HEK293 (cell line): ENCODE results near the gene SLC7A10.

ENCODE experiments used
- EGR2 ChIP-seq: fragments of 450-650 bp; formaldehyde crosslinking; IDR thresholded peaks from 2 replicates; pipeline ENCODE4 v1.5.1; 2016; ENCODE audit warnings: low read depth, missing biosample characterization, missing genetic modification characterization
- HIC1 ChIP-seq: fragments of 450-650 bp; formaldehyde crosslinking; IDR thresholded peaks from 2 replicates; pipeline ENCODE4 v1.5.1; 2016; ENCODE audit warnings: missing biosample characterization, missing genetic modification characterization
- IKZF3 ChIP-seq: fragments of 450-650 bp; IDR thresholded peaks from 2 replicates; pipeline ENCODE4 v1.5.0; 2018; ENCODE audit warnings: missing biosample characterization, mild to moderate bottlenecking, missing genetic modification characterization, moderate library complexity
- OSR2 ChIP-seq: fragments of 450-650 bp; formaldehyde crosslinking; IDR thresholded peaks from 2 replicates; pipeline ENCODE4 v1.5.1; 2016; ENCODE audit warnings: missing biosample characterization, missing genetic modification characterization
- RBAK ChIP-seq: fragments of 450-650 bp; formaldehyde crosslinking; IDR thresholded peaks from 2 replicates; pipeline ENCODE4 v1.5.1; 2016; ENCODE audit warnings: missing biosample characterization, missing genetic modification characterization
- TRIM28 ChIP-seq: IDR thresholded peaks from 2 replicates; pipeline ENCODE4 v1.6.1; 2011; ENCODE audit warnings: low read length, control low read depth, borderline replicate concordance
- ZBTB1 ChIP-seq: fragments of 450-650 bp; formaldehyde crosslinking; IDR thresholded peaks from 2 replicates; pipeline ENCODE4 v1.5.1; 2016; ENCODE audit warnings: missing biosample characterization, missing genetic modification characterization
- ZBTB48 ChIP-seq: fragments of 450-650 bp; formaldehyde crosslinking; IDR thresholded peaks from 2 replicates; pipeline ENCODE4 v1.5.1; 2016; ENCODE audit warnings: missing biosample characterization, missing genetic modification characterization
- ZBTB6 ChIP-seq: fragments of 450-650 bp; formaldehyde crosslinking; IDR thresholded peaks from 2 replicates; pipeline ENCODE4 v1.5.1; 2017; ENCODE audit warnings: missing biosample characterization, missing genetic modification characterization
- ZBTB8A ChIP-seq: fragments of 450-650 bp; formaldehyde crosslinking; IDR thresholded peaks from 2 replicates; pipeline ENCODE4 v1.5.1; 2016; ENCODE audit warnings: missing biosample characterization, missing genetic modification characterization
- ZFP3 ChIP-seq: fragments of 450-650 bp; formaldehyde crosslinking; IDR thresholded peaks from 2 replicates; pipeline ENCODE4 v1.5.1; 2016; ENCODE audit warnings: low read depth, missing biosample characterization, missing genetic modification characterization
- ZFP37 ChIP-seq: fragments of 450-650 bp; formaldehyde crosslinking; IDR thresholded peaks from 2 replicates; pipeline ENCODE4 v1.5.1; 2016; ENCODE audit warnings: missing biosample characterization, missing genetic modification characterization
- ZNF132 ChIP-seq: fragments of 450-650 bp; formaldehyde crosslinking; IDR thresholded peaks from 2 replicates; pipeline ENCODE4 v1.5.1; 2017; ENCODE audit warnings: missing biosample characterization, missing genetic modification characterization, borderline replicate concordance
- ZNF175 ChIP-seq: fragments of 450-650 bp; formaldehyde crosslinking; IDR thresholded peaks from 2 replicates; pipeline ENCODE4 v1.5.1; 2016; ENCODE audit warnings: missing biosample characterization, missing genetic modification characterization
- ZNF23 ChIP-seq: fragments of 450-650 bp; formaldehyde crosslinking; IDR thresholded peaks from 2 replicates; pipeline ENCODE4 v1.5.1; 2016; ENCODE audit warnings: missing biosample characterization, missing genetic modification characterization, borderline replicate concordance
- ZNF266 ChIP-seq: fragments of 450-650 bp; formaldehyde crosslinking; IDR thresholded peaks from 2 replicates; pipeline ENCODE4 v1.5.1; 2016; ENCODE audit warnings: missing biosample characterization, missing genetic modification characterization, low read depth
- ZNF350 ChIP-seq: fragments of 450-650 bp; formaldehyde crosslinking; IDR thresholded peaks from 2 replicates; pipeline ENCODE4 v1.5.0; 2017; ENCODE audit warnings: missing biosample characterization, mild to moderate bottlenecking, missing genetic modification characterization
- ZNF354C ChIP-seq: fragments of 450-650 bp; formaldehyde crosslinking; IDR thresholded peaks from 2 replicates; pipeline ENCODE4 v1.5.1; 2016; ENCODE audit warnings: missing biosample characterization, missing genetic modification characterization, low read depth, borderline replicate concordance
- ZNF426 ChIP-seq: fragments of 450-650 bp; formaldehyde crosslinking; IDR thresholded peaks from 2 replicates; pipeline ENCODE4 v1.5.1; 2017; ENCODE audit warnings: missing biosample characterization, missing genetic modification characterization, mild to moderate bottlenecking, inconsistent platforms, moderate library complexity
- ZNF548 ChIP-seq: fragments of 450-650 bp; formaldehyde crosslinking; IDR thresholded peaks from 2 replicates; pipeline ENCODE4 v1.5.1; 2016; ENCODE audit warnings: missing biosample characterization, missing genetic modification characterization
- ZNF549 ChIP-seq: fragments of 450-650 bp; IDR thresholded peaks from 2 replicates; pipeline ENCODE4 v1.5.1; 2018; ENCODE audit warnings: missing biosample characterization, missing genetic modification characterization, mild to moderate bottlenecking, inconsistent platforms, moderate library complexity
- ZNF555 ChIP-seq: fragments of 450-650 bp; formaldehyde crosslinking; conservative IDR thresholded peaks from 2 replicates; pipeline ENCODE4 v1.5.1; 2017; ENCODE audit warnings: missing biosample characterization, mild to moderate bottlenecking, missing genetic modification characterization, inconsistent platforms
- ZNF585B ChIP-seq: fragments of 450-650 bp; formaldehyde crosslinking; IDR thresholded peaks from 2 replicates; pipeline ENCODE4 v1.5.1; 2016; ENCODE audit warnings: missing biosample characterization, missing genetic modification characterization
- ZNF629 ChIP-seq: fragments of 450-650 bp; formaldehyde crosslinking; IDR thresholded peaks from 2 replicates; pipeline ENCODE4 v1.5.1; 2017; ENCODE audit warnings: missing biosample characterization, missing genetic modification characterization
- ZNF639 ChIP-seq: fragments of 450-650 bp; formaldehyde crosslinking; IDR thresholded peaks from 2 replicates; pipeline ENCODE4 v1.5.1; 2016; ENCODE audit warnings: missing biosample characterization, missing genetic modification characterization
- ZNF660 ChIP-seq: fragments of 450-650 bp; IDR thresholded peaks from 2 replicates; pipeline ENCODE4 v1.5.1; 2018; ENCODE audit warnings: missing biosample characterization, mild to moderate bottlenecking, missing genetic modification characterization
- ZNF768 ChIP-seq: fragments of 450-650 bp; formaldehyde crosslinking; IDR thresholded peaks from 2 replicates; pipeline ENCODE4 v1.5.1; 2018; ENCODE audit warnings: missing biosample characterization, mild to moderate bottlenecking, missing genetic modification characterization
- ZNF792 ChIP-seq: fragments of 450-650 bp; formaldehyde crosslinking; IDR thresholded peaks from 2 replicates; pipeline ENCODE4 v1.5.1; 2016; ENCODE audit warnings: missing biosample characterization, missing genetic modification characterization
- ZSCAN23 ChIP-seq: fragments of 450-650 bp; formaldehyde crosslinking; IDR thresholded peaks from 2 replicates; pipeline ENCODE4 v1.5.1; 2016; ENCODE audit warnings: missing biosample characterization, missing genetic modification characterization
- TF ChIP-seq, protein P1 (sequence below): fragments of 450-650 bp; formaldehyde crosslinking; IDR thresholded peaks from 2 replicates; pipeline ENCODE4 v1.5.1; 2016; ENCODE audit warnings: missing biosample characterization, missing genetic modification characterization
- TF ChIP-seq, protein P2 (sequence below): fragments of 450-650 bp; formaldehyde crosslinking; IDR thresholded peaks from 2 replicates; pipeline ENCODE4 v1.5.1; 2016; ENCODE audit warnings: missing biosample characterization, missing genetic modification characterization

The SLC7A10 gene

GRCh38 chr19:33193865-33194362 is 31.7 kb downstream of the SLC7A10 start, which contains the start of gene LRP3 (continued):
- no peak for TF ChIP-seq ZNF549 (tag by site-specific recombination)
- TF ChIP-seq ZNF768 (tag by site-specific recombination) = no peak
- TF ChIP-seq ZNF132 (tag by site-specific recombination) = no peak
- no peak for TF ChIP-seq EGR2 (tag by site-specific recombination)
- no peak for TF ChIP-seq ZNF175 (tag by site-specific recombination)
- TF ChIP-seq RBAK (tag by site-specific recombination) = no peak
- no peak for TF ChIP-seq ZNF426 (tag by site-specific recombination)
- no peak for TF ChIP-seq ZNF354C (tag by site-specific recombination)
- TF ChIP-seq ZNF548 (tag by site-specific recombination) = no peak
- TF ChIP-seq ZNF555 = no peak
- TF ChIP-seq, protein P1, sequence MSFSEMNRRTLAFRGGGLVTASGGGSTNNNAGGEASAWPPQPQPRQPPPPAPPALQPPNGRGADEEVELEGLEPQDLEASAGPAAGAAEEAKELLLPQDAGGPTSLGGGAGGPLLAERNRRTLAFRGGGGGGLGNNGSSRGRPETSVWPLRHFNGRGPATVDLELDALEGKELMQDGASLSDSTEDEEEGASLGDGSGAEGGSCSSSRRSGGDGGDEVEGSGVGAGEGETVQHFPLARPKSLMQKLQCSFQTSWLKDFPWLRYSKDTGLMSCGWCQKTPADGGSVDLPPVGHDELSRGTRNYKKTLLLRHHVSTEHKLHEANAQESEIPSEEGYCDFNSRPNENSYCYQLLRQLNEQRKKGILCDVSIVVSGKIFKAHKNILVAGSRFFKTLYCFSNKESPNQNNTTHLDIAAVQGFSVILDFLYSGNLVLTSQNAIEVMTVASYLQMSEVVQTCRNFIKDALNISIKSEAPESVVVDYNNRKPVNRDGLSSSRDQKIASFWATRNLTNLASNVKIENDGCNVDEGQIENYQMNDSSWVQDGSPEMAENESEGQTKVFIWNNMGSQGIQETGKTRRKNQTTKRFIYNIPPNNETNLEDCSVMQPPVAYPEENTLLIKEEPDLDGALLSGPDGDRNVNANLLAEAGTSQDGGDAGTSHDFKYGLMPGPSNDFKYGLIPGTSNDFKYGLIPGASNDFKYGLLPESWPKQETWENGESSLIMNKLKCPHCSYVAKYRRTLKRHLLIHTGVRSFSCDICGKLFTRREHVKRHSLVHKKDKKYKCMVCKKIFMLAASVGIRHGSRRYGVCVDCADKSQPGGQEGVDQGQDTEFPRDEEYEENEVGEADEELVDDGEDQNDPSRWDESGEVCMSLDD (tag by site-specific recombination) = peak; percentile 59
- TF ChIP-seq ZNF350 = no peak
- TF ChIP-seq, protein P2, sequence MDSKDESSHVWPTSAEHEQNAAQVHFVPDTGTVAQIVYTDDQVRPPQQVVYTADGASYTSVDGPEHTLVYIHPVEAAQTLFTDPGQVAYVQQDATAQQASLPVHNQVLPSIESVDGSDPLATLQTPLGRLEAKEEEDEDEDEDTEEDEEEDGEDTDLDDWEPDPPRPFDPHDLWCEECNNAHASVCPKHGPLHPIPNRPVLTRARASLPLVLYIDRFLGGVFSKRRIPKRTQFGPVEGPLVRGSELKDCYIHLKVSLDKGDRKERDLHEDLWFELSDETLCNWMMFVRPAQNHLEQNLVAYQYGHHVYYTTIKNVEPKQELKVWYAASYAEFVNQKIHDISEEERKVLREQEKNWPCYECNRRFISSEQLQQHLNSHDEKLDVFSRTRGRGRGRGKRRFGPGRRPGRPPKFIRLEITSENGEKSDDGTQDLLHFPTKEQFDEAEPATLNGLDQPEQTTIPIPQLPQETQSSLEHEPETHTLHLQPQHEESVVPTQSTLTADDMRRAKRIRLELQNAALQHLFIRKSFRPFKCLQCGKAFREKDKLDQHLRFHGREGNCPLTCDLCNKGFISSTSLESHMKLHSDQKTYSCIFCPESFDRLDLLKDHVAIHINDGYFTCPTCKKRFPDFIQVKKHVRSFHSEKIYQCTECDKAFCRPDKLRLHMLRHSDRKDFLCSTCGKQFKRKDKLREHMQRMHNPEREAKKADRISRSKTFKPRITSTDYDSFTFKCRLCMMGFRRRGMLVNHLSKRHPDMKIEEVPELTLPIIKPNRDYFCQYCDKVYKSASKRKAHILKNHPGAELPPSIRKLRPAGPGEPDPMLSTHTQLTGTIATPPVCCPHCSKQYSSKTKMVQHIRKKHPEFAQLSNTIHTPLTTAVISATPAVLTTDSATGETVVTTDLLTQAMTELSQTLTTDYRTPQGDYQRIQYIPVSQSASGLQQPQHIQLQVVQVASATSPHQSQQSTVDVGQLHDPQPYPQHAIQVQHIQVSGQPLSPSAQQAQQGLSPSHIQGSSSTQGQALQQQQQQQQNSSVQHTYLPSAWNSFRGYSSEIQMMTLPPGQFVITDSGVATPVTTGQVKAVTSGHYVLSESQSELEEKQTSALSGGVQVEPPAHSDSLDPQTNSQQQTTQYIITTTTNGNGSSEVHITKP (tag by site-specific recombination) = peak; percentile 83
- 0 out of 2 replicates have a peak, but pooled peaks have one; percentile 19 for TF ChIP-seq ZNF660
- no peak for TF ChIP-seq ZNF629
- no peak for TF ChIP-seq HIC1 (tag by site-specific recombination)
- peak; percentile 81 for TF ChIP-seq ZBTB8A (tag by site-specific recombination)
- TF ChIP-seq OSR2 (tag by site-specific recombination) = no peak
- no peak for TF ChIP-seq ZNF585B
- TF ChIP-seq ZFP3 (tag by site-specific recombination) = no peak
- no peak for TF ChIP-seq ZNF639 (tag by site-specific recombination)
- peak; percentile 93 for TF ChIP-seq ZBTB48
- no peak for TF ChIP-seq ZSCAN23 (tag by site-specific recombination)
- peak; percentile 85 for TF ChIP-seq IKZF3 (tag by site-specific recombination)
- no peak for TF ChIP-seq ZNF266
- TF ChIP-seq ZBTB1 (tag by site-specific recombination) = no peak
- no peak for TF ChIP-seq ZNF23 (tag by site-specific recombination)
- no peak for TF ChIP-seq ZFP37
- TF ChIP-seq TRIM28 = no peak
- no peak for TF ChIP-seq ZNF792 (tag by site-specific recombination)
- TF ChIP-seq ZBTB6 (tag by site-specific recombination) = no peak
